Left forelimb (tissue), 1 donor: ENCODE data around the gene RETREG1.
A peak's percentile ranks its signal among the peaks of the same experiment; 100 is the strongest.
"Not testable (repeated sequence)": the region's sequence is repeated elsewhere in the genome, so short reads cannot be mapped to it uniquely, and the experiment has no call there.

ENCODE experiments used
- DNase-seq: peaks from one replicate; pipeline ENCODE4 v3.0.0-alpha.2; 2018; ENCODE audit warnings: low spot score

RETREG1 gene

GRCh38 chr5:16484081-16484480, 132.7 kb downstream of the RETREG1 start:
- DNase-seq, result no peak

- no peak for DNase-seq
Observed at GRCh38 chr5:16483361-16483760, 133.4 kb downstream of the RETREG1 start.

- DNase-seq, result no peak
Observed at GRCh38 chr5:16482891-16483290, 133.9 kb downstream of the RETREG1 start.

- no peak for DNase-seq
Observed at GRCh38 chr5:16480821-16481538, 135.8 kb downstream of the RETREG1 start.

GRCh38 chr5:16480144-16480543, 136.7 kb downstream of the RETREG1 start:
- DNase-seq, result no peak

GRCh38 chr5:16477541-16477940, 139.3 kb downstream of the RETREG1 start:
- DNase-seq, result no peak

GRCh38 chr5:16476417-16476816, 140.4 kb downstream of the RETREG1 start:
- DNase-seq, result not testable (repeated sequence)

- no peak for DNase-seq
Observed at GRCh38 chr5:16471387-16471786, 145.4 kb downstream of the RETREG1 start.

GRCh38 chr5:16467363-16468219, 149.2 kb downstream of the RETREG1 start:
- no peak for DNase-seq

GRCh38 chr5:16465544-16466432, 151.0 kb downstream of the RETREG1 start, which contains the start of gene ZNF622:
Gene ZNF622, minus strand, starts transcription at chr5:16465800. Its CDS starts 135 bp downstream, at chr5:16465665.
- peak; percentile 92 for DNase-seq

- DNase-seq, result peak; percentile 68
Observed at GRCh38 chr5:16464664-16465543, 151.9 kb downstream of the RETREG1 start.

- DNase-seq, result no peak
Observed at GRCh38 chr5:16464231-16464630, 152.6 kb downstream of the RETREG1 start.

- no peak for DNase-seq
Observed at GRCh38 chr5:16461782-16462181, 155.0 kb downstream of the RETREG1 start.

GRCh38 chr5:16461026-16461425, 155.8 kb downstream of the RETREG1 start:
- DNase-seq, result no peak

GRCh38 chr5:16459451-16459850, 157.3 kb downstream of the RETREG1 start:
- DNase-seq, result no peak

GRCh38 chr5:16457853-16458252, 158.9 kb downstream of the RETREG1 start:
- DNase-seq, result no peak

- no peak for DNase-seq
Observed at GRCh38 chr5:16457451-16457850, 159.3 kb downstream of the RETREG1 start.

- no peak for DNase-seq
Observed at GRCh38 chr5:16456103-16456832, 160.5 kb downstream of the RETREG1 start.

GRCh38 chr5:16455668-16456067, 161.1 kb downstream of the RETREG1 start:
- DNase-seq, result no peak

GRCh38 chr5:16454686-16455085, 162.1 kb downstream of the RETREG1 start:
- no peak for DNase-seq
